Measurements from ENCODE around the gene MIPOL1.

Gene MIPOL1

DNA sequence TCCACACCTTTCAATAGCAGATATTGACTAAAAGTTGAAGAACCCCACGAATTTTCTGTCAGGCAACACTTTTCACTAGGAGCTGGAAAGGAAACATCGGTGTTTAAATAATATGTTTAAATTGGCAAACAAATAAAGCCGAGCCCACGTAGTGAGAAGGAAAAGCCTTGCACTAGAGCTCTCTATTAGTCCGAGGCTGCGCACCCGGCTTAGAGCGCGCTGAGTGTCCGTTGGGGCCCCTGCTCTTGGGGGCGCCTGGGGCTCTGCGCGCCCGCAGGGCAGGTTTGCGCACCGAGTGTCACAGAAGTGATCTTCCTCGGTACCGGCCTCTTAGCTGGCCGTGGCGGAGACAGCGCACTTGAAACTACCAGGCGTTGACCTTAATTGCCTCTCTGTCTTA is 404.1 kb downstream of the MIPOL1 start:
- no peak for DNase-seq

Measured in NCI-H1436 (cell line).